Measurements from ENCODE around the gene CHST8.

GRCh38 chr19:33677745-33678426 is 56.1 kb downstream of the CHST8 start:
- TF ChIP-seq CTCF (IDR thresholded peaks at IDR 0.05): no peak
- TF ChIP-seq POLR2A (IDR thresholded peaks at IDR 0.05): no peak
